ENCODE results near the gene SLC24A4. TPM values are rescaled to one million over a fixed set of nuclear protein-coding genes. Genes with fewer than 3 reads are reported as not detected.

SLC24A4 gene
- total and polyA plus RNA-seq, 12 donors: 0.08 to 0.74 (median 0.24) TPM

DNA sequence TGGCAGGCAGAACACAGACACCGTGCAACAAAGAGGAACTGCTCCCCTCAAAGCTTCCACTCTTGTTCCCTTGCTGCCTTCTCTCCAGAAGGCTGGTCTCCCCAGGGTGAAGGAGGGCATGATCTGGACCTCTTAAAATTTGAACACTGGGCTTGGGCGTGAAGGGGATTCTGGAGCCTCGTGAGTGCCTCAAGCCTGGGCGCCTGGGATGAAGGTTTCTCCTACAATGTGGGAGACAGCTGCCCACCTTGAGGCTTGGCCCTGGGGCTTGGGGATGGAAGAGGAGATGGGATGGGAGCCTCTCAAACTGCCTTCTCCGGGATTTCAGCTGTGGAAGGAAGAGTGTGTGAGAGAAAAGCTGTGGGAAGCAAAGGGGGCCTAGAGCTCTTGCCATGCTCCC is 182.9 kb downstream of the SLC24A4 start:
- 93 to 94% methylated on average over 5 of the region's 5 CpGs for WGBS, 2 donors
- intact Hi-C loops (cut with DNase I): no loop called here
- no peak overlapping the region for H3K4me3 ChIP-seq

DNA sequence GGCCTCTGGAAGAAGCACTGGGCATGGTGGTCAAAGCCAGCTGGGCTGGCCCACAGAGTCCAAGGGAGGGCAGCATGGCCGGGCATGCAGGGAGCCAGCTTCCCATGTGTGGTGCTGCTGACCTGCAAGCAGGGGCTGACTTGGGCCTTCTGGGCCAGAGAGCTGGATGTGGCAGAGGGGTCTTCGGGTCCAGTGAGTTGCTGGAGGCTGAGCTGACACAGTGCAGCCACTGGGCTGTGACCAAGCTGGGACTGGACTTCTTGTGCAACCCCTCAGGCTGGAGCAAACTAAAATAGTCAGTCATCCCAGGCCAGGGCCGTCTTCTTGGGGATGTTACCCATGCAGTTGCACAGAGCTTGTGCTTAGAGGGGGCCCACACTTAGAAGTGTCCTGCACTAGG is 183.3 kb downstream of the SLC24A4 start:
- H3K27ac ChIP-seq: no peak overlapping the region
- H3K36me3 ChIP-seq: no peaks in the 10 kb centered on the region
- DNase-seq: no peak
- no peaks in the 10 kb centered on the region for H3K9me3 ChIP-seq
- H3K27me3 ChIP-seq: no peaks in the 10 kb centered on the region
- TF ChIP-seq, protein P1, sequence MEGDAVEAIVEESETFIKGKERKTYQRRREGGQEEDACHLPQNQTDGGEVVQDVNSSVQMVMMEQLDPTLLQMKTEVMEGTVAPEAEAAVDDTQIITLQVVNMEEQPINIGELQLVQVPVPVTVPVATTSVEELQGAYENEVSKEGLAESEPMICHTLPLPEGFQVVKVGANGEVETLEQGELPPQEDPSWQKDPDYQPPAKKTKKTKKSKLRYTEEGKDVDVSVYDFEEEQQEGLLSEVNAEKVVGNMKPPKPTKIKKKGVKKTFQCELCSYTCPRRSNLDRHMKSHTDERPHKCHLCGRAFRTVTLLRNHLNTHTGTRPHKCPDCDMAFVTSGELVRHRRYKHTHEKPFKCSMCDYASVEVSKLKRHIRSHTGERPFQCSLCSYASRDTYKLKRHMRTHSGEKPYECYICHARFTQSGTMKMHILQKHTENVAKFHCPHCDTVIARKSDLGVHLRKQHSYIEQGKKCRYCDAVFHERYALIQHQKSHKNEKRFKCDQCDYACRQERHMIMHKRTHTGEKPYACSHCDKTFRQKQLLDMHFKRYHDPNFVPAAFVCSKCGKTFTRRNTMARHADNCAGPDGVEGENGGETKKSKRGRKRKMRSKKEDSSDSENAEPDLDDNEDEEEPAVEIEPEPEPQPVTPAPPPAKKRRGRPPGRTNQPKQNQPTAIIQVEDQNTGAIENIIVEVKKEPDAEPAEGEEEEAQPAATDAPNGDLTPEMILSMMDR (IDR thresholded peaks at IDR 0.05): no peak
- no peak overlapping the region for H3K4me3 ChIP-seq
- WGBS, 2 donors: 92 to 96% methylated on average over 3 of the region's 3 CpGs
- intact Hi-C loops (cut with DNase I): no loop called here
- no peak for ATAC-seq
- peaks cover 8 to 38% (median 19%) of the 10 kb centered on the region in 9 donors for H3K4me1 ChIP-seq

More for the DNA sequence above, 182.9 kb downstream of the SLC24A4 start:
- DNase-seq (no peak), ATAC-seq (no peak)
- Histone ChIP-seq H3K4me1 (peaks cover 8 to 33% (median 15%) of the 10 kb centered on the region in 9 donors), H3K9me3 (no peaks in the 10 kb centered on the region), H3K36me3 (no peaks in the 10 kb centered on the region), H3K27me3 (no peaks in the 10 kb centered on the region), H3K27ac (no peak overlapping the region)
- TF ChIP-seq, protein P1 (IDR thresholded peaks at IDR 0.05): no peak

DNA sequence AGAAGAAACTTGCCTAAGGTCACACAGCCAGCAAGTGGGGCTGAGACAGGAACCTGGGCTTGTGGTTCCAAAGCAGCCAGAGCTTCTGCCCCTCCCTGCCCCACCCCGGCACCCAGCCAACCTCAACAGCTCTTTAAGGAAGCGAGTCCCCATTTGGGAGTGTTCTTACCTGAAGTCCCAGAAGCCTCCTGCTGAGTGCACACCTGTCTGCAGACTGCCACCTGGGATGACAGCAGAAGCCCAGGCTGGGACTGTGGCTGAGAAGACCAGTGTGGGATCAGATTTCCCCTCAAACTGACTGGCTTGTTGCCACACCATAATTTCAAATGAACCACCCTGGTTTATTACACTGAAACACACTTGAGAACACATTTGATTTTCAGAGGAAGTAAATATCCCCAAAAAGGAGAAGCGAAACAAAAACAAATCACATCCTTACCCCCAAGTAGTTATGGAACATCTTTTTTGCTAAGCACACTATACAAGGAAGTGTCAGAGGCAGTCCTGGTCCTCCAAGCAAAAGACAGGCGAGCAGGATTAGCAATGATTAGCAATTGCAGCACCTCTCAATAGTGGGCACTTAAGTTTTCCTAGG is 184.3 kb downstream of the SLC24A4 start:
- 91 to 92% methylated on average over 4 of the region's 4 CpGs for WGBS, 2 donors
- Histone ChIP-seq H3K27me3 (no peaks in the 10 kb centered on the region), H3K4me3 (no peak overlapping the region), H3K36me3 (no peaks in the 10 kb centered on the region), H3K9me3 (no peaks in the 10 kb centered on the region), H3K27ac (peak overlapping the region in 1 of 10 donors; percentile 33), H3K4me1 (peaks cover 8 to 48% (median 25%) of the 10 kb centered on the region in 9 donors)
- intact Hi-C loops (cut with DNase I): no loop called here
- TF ChIP-seq, protein P1 (IDR thresholded peaks at IDR 0.05): no peak
- ATAC-seq (peak in 4 of 8 donors; percentile 14 to 31 (median 23)), DNase-seq (no peak)

DNA sequence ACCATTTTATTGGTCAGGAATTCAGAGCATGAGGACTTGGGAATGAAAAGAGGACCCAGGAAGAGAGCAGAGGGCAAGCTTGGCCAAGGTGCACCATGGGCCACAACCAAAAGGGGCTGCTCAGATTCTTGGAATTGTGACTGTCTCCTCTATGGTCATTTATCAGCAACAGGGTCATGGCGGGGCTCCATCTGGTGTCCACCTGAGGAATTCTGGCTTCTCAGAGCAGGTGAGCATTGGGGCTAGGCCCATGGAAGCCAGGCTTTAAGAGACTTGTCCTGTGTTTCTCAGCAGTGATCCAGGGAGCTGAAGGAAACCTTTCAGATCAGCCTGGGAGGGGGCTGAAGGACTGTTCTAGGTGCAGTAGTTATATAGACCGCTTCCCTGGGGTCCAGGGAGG is 188.0 kb downstream of the SLC24A4 start:
- DNase-seq: no peak
- peaks cover 0 to 61% (median 30%) of the 10 kb centered on the region in 9 donors for H3K4me1 ChIP-seq
- H3K27me3 ChIP-seq: peaks cover 0 to 4% (median 0%) of the 10 kb centered on the region in 7 donors
- 92 to 98% methylated on average over 2 of the region's 2 CpGs for WGBS, 2 donors
- no peak for ATAC-seq
- peak overlapping the region in 8 of 10 donors; percentile 22 to 75 (median 58) for H3K27ac ChIP-seq
- no peaks in the 10 kb centered on the region for H3K9me3 ChIP-seq
- intact Hi-C loops (cut with DNase I): loop anchor here in 3 of 10 donors (5.0 kb wide), 2 partner anchors 49 to 54 kb away; no protein-coding TSS in a partner anchor
- no peaks in the 10 kb centered on the region for H3K36me3 ChIP-seq
- TF ChIP-seq, protein P1 (IDR thresholded peaks at IDR 0.05): peak in 1 of 9 donors; percentile 16
- H3K4me3 ChIP-seq: no peak overlapping the region

Data from heart right ventricle (tissue), 16 donors.